HG03565 (cell line): ENCODE measurements around the gene POLA1.

Experiments used
- ATAC-seq: cut with Tn5 transposase; IDR thresholded peaks from one replicate; pipeline ENCODE4 v1.9.1; 2021; ENCODE audit warnings: mild to moderate bottlenecking, moderate library complexity; ENCODE audit not compliant: unreplicated experiment

Gene POLA1

DNA sequence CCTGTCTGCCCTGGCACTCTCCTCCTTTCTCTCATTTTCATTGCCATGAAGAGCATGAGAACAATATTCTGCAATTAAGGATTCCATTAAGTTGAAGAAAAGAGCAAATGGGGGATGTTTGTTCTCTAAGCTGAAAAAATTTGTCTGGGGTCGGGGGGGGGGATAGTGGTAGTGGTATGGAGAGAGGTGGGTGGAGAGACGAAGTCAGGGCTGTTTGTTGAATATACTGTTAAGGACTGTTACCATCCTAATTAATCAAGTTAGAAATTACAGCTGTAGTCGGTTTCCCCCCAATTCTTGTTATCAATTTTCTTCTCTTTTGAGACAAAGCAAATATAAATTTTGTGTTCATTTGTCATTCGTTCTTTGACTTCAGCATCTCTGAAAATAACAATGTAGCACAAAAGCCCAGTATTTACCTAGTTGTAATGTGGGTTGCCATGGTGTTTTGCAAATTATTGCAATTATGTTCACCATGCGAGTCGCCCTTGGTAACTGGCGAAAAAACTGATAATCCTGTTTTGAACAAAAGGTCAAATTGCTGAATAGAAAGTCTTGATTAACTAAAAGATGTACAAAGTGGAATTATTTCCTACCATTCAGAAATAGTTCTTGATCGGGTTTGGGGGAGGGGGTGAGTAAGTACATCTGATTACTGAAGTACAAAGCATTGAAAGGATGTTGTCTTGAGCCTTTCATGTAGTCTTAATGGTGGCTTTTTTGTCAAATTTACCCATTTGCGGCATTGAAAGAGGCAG is 183.0 kb downstream of the POLA1 start:
- ATAC-seq: no peak

DNA sequence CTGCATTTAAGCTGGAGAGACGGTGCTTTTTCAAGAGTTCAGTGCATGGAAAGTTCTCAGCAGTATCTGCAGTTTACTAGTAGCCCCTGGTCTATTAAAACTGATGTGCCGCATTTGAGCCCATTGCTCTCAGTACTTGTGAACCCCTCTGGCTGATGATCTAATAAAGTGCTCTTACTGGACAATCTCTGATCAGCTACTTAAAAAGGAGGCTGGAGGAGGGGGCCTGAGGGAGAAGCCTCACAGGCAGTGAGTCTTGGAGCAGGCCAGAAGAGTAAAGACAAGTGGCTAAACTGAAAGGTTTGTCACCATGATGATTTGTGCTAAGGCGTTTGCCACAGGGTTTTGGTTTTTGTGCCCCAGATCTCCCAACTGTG is 183.6 kb downstream of the POLA1 start:
- no peak for ATAC-seq

DNA sequence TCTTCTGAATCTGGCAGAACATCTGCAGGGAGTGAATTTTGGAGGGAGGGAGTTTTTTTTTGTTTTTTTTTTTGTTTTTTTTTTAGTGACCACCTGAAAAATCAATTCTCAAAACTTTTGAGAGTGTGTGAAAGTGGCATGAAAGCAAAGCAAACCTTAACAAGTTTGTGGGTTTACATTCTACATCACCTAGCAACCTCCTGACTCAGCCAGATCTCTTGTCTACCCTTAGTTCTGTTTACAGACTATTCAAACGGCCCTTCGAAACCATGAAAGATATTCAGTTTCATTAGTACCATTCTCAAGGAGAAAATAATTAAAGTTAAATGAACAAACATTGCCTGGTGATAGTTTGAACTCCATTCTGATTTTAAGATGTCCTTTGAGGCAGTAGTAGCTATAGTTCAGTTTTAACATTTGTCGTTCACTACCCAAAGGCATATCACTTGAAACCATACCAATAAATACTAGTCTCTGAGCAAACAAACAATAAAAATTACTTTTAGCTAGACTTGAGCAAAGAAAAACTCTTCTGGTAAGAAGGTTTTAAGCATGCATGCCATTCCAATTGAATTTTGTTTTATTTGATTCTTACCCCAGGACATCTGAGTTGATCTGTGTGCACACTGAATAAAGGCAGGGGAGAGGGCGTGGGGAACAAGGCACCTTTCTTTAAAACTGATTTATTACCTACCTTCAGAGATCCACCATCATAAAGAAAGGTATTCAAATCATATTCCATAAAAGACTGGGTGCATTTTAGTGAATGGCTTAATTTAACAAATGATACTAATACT is 184.3 kb downstream of the POLA1 start:
- peak; percentile 38 for ATAC-seq

DNA sequence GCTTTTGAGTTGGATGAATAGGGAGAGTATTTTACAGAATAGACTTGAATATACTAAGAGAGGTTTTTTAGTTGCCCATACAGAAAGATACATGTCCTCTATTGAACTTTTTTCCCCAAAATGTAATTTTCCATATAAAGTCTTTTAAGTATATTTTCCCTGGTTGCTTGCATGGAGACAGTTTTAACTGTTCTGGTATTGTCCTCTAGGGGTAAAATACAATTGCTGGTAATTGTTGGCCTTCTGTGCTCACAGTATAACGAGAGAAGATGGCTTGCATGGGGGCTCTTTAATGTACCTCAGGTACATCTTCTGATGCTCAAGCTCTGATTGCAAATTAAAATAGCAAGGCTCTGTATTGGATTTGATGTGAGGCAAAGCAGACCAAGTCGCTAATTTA is 186.0 kb downstream of the POLA1 start:
- ATAC-seq: no peak

DNA sequence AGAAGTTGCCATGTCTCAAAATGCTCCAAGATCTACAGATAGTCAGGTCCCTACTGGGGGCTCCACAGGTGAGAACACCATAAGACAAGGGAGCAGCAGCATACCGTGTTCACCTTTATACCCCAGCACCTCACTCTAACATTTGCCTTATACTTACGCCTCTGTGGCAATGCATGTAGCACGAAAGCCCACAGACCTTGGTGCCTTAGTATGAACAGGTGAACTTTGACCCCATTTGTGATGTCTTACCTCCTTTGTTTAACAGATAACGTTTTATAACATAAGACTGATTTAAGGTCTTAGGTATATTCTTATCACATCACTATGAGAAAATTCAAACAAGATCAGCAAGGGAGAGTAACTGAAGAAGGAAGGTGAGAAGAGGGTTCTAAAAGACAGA is 193.2 kb downstream of the POLA1 start:
- ATAC-seq: no peak

DNA sequence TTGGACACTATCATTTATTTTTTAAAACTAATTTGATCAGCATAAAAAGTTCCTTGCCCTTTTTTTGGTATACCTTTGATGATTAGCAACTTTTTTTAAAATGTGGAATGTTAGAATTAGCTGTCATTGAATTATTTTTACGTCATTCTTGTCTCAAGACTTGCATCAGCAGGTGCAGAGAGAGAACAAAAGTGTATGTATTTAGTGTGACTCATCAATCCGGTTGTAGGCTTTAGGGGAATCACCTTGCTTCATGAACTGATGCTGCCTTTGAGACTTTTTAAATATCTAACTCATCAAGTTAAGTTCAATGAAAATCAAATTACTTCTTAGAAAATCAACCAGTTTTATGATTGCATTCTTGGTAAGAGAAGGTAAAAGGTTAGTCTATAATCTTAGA is 197.0 kb downstream of the POLA1 start:
- ATAC-seq: no peak

DNA sequence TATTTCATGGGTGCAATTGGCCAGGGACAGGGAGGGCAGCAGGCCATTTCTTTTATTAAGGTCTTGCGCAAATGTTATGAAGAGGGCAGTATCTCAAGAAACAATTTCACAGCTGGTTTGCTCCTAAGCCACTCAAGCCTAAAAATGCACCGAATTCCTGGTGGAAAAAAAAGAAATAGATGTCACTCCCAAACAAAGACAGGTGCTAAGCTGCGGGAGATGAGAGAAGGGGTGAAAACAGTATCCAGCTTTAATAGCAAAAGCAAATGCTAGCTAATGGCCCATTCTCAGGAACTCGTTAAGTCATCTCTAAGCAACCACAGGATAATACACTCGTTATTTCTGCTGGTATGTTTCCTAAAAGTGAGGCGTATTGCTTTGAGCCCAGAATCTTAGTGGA is 205.7 kb downstream of the POLA1 start:
- no peak for ATAC-seq

DNA sequence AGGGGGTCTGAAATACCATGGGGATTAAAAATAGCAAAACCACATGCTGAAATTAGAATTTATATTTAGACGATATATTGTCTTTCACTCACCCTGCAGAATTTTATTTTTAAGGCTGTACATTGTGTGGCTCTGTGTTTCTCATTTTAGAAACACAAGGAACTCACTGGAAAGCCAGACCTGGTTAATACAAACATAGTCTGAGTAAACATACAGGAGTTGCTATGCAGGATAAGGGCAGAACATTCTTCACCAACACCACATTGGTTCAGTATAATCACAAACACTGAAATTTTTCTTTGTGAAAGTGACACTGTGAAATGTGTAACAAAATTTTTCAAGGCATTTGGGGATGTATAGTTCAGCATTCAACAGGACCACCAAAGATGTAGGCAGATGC is 206.5 kb downstream of the POLA1 start:
- no peak for ATAC-seq

DNA sequence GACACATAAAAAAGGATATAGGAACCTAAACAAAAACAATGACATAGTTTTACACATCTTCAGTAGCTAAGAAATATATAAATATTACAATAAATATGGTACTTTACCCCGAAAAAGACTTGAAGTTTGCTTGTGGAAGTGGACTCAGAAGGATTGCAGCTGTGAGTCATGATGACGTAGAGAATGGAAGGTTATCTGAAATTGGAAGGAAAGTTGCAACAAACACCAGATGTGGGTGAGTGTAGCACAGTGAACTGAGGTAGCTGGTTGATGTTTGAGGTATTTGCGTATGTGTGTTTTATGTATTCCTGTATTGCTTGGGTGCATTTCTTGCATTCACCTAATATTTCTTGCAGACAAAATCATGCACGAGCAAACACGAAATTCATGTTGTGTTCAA is 209.1 kb downstream of the POLA1 start:
- ATAC-seq: no peak

DNA sequence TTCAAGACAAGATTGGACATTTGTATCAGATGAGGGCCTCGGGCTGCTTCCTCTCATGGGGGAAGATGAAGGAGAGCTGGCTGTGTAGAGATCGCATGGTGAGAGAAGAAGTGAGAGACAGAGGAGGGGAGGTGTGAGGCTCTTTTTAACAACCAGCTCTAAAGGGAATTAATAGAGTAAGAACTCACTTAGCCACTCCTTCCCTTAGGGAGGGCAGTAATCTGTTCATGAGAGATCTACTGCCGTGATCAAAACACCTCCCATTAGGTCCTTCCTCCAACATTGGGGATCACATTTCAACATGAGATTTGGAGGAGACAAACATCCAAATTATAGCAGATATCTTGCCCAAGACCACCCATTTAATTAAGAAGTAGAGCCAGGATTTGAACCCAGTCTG is 225.0 kb downstream of the POLA1 start:
- no peak for ATAC-seq

DNA sequence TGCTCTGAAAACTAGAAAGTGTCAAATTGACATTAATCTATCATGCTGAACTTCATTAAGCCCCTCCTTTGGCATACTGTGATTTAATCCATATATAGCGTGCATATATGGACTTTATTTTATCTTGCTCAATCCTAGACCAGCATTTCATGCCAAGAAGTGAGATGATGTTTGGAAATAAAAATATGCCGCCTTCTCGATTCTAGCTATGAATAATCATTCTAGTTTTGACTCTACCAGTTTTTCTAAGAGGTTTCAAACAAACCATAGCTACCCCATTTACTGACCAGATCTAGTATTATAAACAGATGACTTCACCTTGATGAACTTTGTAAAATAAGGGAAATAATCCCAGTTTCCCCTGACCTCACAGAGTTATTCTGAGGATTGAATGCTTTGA is 227.1 kb downstream of the POLA1 start:
- ATAC-seq: peak; percentile 89

DNA sequence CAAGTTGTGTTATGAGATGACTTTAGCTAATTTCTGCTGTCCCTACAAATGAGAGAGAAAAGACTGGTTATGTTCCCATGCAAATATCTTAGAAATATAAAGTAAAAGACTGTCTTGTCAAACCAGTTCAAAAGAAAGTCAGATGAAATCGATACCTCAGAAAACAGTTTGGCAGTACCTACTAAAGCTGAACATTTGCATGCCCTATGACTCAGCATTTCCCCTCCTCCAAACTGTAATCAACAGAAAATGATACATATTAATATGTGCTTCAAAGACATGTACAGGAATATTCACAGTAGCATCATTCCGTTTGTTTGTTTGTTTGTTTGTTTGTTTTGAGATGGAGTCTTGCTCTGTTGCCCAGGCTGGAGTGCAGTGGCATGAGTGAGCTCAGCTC is 231.7 kb downstream of the POLA1 start:
- no peak for ATAC-seq

DNA sequence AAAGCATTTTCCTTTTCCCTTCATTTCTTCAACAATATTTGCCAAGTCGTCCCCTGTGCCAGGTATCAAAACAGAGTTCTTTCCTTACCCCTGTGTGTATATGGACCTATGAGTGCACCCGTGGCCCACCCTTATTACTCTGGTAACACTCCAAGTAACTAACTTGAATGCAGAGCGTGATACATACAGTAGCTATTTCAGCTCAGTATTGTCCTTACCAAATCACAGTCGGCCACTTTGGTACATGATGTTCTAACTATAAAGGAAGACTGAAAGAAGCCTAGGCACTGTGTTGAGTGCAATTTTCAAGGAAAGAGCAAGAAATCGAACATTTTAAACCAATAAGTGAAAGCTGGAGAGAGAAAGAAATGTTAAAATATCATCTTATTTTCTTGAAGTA is 233.7 kb downstream of the POLA1 start:
- ATAC-seq: no peak

DNA sequence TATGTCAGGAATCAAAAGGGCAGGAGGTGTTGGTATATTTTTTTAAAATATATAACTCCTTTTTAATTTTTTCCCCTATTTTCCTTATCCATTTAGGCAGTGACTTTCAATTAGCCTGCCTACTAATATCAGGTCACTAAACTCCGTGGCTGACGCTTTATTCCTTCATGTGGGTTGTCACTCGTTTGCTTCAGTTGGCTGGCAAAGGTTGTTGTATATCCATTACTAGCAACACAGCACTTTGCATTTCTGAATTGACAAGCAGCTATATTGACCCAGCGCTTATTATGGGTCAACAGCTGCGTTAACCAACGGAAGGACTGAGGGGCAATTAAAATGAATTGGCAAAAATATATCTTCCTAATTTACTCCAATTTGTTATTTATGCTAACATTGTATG is 234.4 kb downstream of the POLA1 start:
- no peak for ATAC-seq

DNA sequence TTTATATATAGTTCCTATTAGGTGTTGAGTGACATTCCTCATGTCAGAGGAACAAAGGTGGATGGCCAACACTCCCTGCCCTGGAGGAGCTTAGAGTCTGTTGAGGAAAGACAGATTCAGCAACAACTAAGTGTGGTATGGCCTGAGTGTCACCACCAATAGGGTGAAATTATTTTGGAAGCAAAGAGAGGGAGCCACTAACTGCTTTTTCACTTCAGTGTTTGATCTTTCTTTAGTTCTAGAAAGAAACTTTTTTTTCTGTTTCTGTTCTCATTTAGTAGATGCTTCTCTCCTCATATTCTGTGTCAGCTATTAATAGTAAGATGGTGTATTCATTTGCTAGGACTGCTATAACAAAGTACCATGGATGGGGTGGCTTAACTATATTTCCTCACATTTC is 240.6 kb downstream of the POLA1 start:
- no peak for ATAC-seq

DNA sequence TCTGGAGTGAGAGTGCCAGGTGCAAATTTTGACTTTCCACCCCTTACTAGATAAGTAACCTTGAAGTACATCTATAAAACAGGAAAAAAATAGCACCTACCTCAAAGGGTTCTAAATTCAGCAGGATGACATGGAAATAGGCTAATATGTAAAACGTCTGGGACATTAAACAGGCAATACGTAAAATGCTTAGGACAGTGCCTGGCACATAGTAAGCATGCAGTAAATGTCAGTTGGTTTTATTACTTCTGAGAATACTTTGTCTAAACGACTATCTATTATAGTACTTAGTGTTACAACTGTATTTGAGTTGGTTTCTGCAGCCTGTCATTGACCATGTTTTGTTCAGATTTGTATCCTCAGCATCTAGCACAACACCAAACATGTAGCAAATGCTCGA is 251.3 kb downstream of the POLA1 start:
- no peak for ATAC-seq

DNA sequence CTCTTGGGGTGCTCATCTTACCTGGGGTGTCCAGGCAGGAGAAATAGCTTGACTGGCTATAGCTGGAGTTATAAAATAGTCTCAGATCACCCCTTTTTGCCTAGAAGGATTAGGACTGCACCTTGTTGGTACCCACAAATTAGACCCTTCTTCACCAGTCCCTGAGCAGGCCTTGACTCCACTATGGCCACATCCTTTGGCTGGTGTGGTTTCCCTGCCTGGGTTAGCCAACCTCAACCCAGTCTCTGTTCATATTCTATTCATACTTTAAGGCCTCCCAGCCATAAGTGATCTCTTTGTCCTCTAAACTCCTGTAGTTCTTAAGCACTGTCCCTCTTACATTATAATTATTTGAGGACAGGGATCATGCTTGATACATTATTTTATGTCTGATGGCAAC is 252.7 kb downstream of the POLA1 start:
- ATAC-seq: no peak

DNA sequence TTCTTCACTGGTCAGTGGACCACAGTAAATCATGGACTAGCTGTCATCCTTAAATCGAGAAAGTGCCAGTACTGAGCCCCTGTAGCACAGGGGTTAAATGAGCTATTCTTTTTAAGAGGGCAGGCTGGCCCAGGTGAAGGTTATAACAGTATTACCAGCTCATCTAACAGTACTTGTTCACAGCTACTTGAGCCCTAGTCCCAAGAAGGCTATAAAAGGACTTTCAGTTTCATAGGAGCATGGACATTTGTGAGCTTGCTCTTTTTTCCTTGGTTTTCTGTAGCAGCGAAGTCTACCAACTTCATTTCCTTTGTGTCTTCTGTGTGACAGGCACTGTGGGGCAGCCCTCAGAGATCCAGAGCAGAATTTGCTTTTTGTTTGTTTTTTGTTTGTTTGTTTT is 261.0 kb downstream of the POLA1 start:
- no peak for ATAC-seq

DNA sequence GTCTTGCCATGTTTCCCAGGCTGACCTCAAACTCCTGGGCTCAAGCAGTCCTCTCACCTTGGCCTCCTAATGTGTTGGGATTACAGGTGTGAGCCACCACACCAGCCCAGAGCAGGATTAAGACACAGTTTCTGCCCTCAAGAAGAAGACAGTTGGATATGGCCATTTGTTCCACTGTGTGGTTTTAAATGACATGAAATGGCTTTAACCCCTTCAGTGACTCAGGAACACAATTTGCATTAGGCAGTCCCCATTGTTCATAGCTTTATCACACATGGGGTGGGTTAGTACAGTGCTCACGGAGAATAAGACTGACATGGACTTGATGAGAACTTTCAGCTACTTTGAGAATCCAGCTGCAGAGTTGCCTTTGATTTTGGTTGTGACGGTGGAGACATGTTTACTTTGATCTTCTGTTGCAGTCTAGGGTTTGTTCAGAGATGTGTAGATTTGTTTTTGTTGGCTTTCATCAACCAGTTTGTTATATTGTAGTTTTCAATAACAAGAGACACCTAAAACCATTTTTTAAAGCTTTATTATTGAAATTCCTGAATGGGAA is 261.7 kb downstream of the POLA1 start:
- ATAC-seq: no peak

DNA sequence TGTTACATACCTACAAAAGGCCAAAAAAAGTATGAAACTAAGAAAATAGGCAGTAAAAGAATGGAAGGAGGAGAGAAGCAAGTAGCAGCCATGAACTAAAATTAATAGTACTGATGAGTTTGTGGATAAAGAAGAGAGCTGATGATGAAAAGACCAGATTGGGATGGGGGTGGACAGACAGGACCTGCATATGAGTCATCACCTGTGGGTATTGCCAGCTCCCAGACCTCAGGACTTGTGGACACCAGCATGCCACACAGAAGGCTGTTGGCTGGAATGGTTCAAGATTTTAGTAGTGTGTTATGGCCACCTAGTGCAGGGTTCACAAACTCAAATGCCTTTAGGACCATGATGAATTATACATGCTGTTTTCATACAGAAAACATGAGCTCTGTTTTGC is 263.1 kb downstream of the POLA1 start:
- ATAC-seq: no peak

DNA sequence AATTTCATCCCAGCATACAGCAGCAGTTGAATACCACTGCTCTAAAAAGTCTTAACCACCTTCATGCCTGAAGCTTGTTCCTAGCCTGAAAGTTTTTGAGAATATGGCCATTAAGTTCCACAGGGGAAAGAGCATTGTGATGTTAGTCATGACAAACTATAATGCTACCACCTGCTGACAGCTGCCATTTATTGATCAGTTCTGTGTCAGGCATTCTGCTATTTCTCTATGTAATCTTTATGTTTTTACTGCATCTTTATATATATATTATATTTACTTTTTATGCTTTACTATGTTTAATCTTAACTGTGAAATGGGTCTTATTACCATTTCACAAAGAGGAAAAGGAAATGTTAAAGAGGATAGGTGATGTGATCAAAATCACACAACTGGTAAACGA is 268.1 kb downstream of the POLA1 start:
- no peak for ATAC-seq

DNA sequence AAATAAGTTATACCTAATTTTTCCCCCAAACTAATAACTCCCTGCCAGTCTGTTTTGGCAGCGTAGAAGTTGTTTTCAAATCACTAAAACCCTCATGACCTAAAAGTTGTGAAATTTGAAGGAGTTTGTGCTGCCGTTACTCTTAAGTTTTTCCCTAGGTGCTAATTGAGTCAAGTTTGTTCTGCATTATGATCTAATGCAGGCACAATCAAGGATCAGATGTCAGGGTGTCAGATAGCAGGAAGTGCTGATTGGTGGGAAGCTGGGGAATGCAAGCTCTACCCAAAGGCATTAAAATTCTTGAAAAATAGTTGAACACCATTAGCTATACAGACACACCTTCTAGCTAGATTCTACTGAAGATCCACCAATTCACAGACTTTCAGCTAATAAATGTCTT is 270.1 kb downstream of the POLA1 start:
- ATAC-seq: no peak
